Keratinocyte (primary cell): ENCODE results near the gene TCEANC2.

Source experiments
- EZH2 ChIP-seq: IDR thresholded peaks from one replicate; pipeline ENCODE4 v1.6.1; 2012; ENCODE audit warnings: inconsistent platforms, mild to moderate bottlenecking, low read length, moderate library complexity
- TF ChIP-seq, protein P1 (sequence below), 3 experiments: IDR thresholded peaks in 1 of 3; conservative IDR thresholded peaks in 1 of 3; optimal IDR thresholded peaks in 1 of 3; 2 replicates in 2 of 3; 3 replicates in 1 of 3; pipeline versions ENCODE3 to v1.5.1; 2011; ENCODE audit warnings: low read length in 3 of 3, mild to moderate bottlenecking in 3 of 3, moderate library complexity in 2 of 3, control low read depth in 1 of 3, inconsistent platforms in 1 of 3; ENCODE audit not compliant: insufficient read depth in 2 of 3; ENCODE audit errors: extremely low read depth in 1 of 3

DNA sequence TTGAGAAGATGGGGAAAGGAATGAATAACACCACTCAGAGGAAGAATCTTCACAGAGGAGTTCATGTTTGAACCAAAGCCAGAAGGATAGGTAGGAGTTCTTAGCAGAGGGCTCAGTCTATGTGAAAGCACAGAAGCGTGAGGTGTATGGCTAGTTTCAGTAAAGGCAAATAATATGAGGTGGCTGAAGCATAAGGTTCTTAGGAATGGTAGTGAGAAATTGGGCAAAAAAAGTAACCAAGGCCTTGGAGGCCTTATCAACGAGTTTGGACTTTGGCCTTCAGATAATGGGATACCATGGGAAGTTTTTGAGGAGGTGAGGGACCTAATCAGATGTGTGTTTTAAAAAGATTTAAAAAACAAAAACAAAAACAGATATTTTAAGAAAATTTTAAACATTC is 47.1 kb downstream of the TCEANC2 start:
- TF ChIP-seq, protein P1, sequence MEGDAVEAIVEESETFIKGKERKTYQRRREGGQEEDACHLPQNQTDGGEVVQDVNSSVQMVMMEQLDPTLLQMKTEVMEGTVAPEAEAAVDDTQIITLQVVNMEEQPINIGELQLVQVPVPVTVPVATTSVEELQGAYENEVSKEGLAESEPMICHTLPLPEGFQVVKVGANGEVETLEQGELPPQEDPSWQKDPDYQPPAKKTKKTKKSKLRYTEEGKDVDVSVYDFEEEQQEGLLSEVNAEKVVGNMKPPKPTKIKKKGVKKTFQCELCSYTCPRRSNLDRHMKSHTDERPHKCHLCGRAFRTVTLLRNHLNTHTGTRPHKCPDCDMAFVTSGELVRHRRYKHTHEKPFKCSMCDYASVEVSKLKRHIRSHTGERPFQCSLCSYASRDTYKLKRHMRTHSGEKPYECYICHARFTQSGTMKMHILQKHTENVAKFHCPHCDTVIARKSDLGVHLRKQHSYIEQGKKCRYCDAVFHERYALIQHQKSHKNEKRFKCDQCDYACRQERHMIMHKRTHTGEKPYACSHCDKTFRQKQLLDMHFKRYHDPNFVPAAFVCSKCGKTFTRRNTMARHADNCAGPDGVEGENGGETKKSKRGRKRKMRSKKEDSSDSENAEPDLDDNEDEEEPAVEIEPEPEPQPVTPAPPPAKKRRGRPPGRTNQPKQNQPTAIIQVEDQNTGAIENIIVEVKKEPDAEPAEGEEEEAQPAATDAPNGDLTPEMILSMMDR (optimal IDR thresholded peaks at IDR 0.05 in 1 of 3, IDR thresholded peaks at IDR 0.05 in 1 of 3, conservative IDR thresholded peaks at IDR 0.05 in 1 of 3; ENCODE audit: extremely low read depth in 1 of 3, insufficient read depth in 2 of 3, low read length in 3 of 3), result no peak
- no peak for TF ChIP-seq EZH2
